ENCODE measurements around the gene TANC1.

The TANC1 gene

GRCh38 chr2:158963071-158963470 lies 5.4 kb upstream of the TANC1 start:
- no peak for DNase-seq

- DNase-seq, result no peak
Observed at GRCh38 chr2:158965107-158965506, 3.3 kb upstream of the TANC1 start.

GRCh38 chr2:158965641-158966040 lies 2.8 kb upstream of the TANC1 start:
- no peak for DNase-seq

GRCh38 chr2:158966312-158966711 lies 2.1 kb upstream of the TANC1 start:
- no peak for DNase-seq

- peak in 2 of 3 donors; percentile 4 to 18 for DNase-seq
Observed at GRCh38 chr2:158967114-158967730, 1.2 kb upstream of the TANC1 start.

DNA sequence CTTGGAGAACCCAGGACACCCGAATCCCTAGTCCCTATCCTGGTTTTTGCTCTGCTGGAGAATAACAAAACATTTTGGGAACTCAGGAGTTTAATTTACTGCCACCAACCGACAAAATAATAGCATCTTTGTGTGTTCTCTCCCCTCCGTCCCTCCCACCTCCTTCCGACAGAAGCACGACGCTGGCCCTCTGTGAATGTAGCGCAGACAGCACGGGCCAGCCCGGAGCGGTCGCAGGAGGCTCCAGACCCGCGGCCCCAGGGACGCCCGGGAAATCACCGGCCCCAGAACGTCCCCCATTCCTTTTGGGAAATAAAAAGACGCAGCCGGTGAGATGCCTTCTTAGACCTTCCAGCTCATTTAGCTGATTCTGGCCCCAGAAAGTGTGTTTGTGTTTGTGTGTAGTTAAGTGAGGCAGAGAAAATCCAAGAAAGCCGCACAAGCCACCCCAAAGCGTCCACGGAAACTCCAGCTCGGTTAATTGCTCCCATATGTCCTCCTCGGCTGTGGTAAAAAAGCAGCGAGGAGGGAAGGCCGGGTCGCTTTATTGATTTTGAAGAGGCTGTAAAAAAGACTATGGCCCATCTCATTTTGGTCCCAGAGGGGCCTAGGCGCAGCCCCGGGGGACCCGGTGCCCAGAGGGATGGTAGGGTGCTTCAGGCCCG lies 577 bp upstream of the TANC1 start:
- DNase-seq, result peak in 2 of 3 donors; percentile 17 to 38

DNA sequence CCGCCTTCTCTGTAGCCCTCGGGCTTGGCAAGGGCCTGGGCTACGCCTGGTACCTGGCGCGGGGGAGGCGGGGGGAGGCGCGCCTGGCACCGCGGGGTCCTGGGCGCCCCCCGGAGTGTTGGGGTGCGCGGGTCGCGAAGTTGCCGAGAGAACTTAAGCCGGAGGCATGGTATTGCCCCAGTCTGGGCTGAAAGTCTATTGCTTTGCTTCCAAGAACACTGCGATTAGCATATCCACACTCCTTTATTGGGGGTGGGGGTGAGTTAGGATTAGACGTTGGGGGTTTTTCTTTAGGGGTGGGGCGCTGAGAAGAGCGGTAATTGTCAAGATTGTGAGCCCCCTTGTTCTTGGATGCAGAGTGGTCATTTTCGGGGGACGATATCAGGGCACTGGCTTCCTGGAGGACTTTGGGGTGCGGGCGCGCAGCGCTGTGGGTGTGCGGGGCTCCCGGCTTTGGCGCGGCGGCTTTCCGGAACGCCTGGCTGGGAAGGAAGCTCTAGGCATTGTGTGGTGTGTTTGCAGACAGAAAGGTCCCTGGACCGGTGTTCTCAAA lies 798 bp downstream of the TANC1 start:
- DNase-seq, result peak in 2 of 3 donors; percentile 19 to 28

GRCh38 chr2:158969715-158970240 lies 1.3 kb downstream of the TANC1 start:
- peak; percentile 39 to 49 (median 42) for DNase-seq

GRCh38 chr2:158970241-158970751 lies 1.9 kb downstream of the TANC1 start:
- peak in 2 of 3 donors; percentile 16 to 27 for DNase-seq

- no peak for DNase-seq
Observed at GRCh38 chr2:158973116-158973956, 4.9 kb downstream of the TANC1 start.

DNA sequence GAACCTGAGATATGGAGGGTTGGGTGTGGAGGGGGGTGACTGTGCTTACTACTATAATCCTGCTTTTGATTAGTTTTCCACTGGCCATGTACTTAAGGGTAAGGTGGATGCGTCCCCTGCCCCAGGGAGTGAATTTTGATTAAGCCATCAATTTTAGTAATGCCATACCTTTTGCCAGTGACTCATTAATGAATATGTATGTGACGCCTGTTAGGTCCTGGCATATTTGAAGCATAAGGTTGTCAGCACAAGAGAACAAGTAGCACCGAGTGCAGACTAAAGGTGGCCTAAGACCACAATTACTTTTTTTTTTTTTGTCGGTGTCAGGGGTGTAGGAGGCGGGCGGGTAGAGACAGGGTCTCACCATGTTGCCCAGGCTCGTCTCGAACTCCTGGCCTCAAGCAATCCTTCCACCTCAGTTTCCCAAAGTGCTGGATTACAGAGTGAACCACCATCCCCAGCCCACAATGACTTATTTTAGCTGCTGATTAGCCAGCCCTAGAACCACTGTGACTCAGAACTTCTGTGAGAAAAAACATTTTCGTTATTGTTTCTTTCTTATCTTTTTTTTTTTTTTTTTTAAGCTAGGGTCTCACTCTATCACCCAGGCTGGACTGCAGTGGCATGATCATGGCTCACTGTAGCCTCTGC lies 7.0 kb downstream of the TANC1 start:
- DNase-seq, result no peak

DNA sequence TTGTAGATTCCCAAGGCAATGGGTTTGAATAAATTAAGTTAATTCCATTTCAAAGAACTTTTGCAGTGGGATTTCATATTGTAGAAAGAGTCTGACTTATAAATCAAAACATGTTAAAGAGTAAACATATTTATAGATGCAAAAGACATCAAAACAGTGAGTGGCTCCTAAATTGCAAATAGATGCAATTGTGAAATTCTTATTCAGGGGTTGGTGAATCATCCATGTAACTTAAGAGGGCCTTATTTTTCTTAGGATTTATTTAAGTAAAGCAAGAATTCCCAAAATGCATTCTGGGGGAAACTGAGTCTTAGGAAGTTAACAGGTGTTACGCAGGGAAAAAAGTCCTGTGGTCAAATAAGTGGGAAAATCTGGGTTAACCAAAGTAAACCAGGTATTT lies 11.3 kb downstream of the TANC1 start:
- no peak for DNase-seq

- DNase-seq, result no peak
Observed at GRCh38 chr2:158984604-158985135, 16.2 kb downstream of the TANC1 start.

GRCh38 chr2:158988501-158988900 lies 20.1 kb downstream of the TANC1 start:
- DNase-seq, result no peak

GRCh38 chr2:158989165-158989564 lies 20.7 kb downstream of the TANC1 start:
- no peak for DNase-seq

GRCh38 chr2:158990397-158991214 lies 22.2 kb downstream of the TANC1 start:
- DNase-seq, result no peak

- DNase-seq, result no peak
Observed at GRCh38 chr2:158993030-158993429, 24.6 kb downstream of the TANC1 start.

DNA sequence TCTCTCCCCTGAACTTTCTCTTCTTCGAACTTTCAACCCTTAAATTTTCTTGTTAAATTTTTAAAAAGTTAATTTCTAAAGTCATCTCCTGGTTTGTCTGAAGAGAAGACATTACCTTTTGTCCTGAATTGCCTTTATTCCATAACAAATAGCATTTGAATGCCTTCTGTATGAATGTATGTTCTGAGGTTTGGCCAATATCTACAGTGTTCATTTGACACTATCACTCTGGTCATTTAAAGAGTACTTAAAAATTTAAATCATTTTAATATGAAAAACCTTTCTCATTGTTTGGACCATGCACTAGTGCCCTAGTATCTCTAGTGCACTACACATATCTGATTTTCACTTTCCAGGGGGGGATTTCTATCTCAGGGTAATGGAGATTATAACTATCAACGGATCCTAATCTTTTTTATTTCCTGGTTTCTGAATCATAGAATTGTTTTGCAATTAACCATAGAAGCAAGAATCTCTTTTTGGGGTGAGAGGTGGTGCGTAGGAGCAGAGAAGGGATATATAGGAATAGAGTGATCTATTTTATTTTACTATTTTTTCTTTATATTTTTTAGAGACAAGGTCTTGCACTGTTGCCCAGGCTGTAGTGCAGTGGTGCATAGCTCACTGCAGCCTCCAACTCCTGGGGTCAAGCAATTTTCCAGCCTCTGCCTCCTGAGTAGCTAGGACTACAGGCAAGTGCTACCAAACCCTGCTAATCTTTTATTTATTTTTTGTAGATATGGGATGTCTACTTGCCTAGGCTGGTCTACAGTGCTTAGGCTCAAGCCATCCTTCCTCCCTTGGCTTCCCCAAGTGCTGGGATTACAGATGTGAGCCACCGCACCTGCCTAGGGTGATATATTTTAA lies 25.5 kb downstream of the TANC1 start:
- DNase-seq, result no peak

- no peak for DNase-seq
Observed at GRCh38 chr2:158994920-158995676, 26.7 kb downstream of the TANC1 start.

GRCh38 chr2:158995677-158996049 lies 27.2 kb downstream of the TANC1 start:
- no peak for DNase-seq
